ENCODE measurements around the gene PRKCE.

Gene PRKCE

GRCh38 chr2:46002507-46002883 is 351.0 kb downstream of the PRKCE start:
- no peak for TF ChIP-seq CTCF (IDR thresholded peaks at IDR 0.05)

GRCh38 chr2:46002947-46003346 is 351.5 kb downstream of the PRKCE start:
- no peak for TF ChIP-seq CTCF (IDR thresholded peaks at IDR 0.05)

DNA sequence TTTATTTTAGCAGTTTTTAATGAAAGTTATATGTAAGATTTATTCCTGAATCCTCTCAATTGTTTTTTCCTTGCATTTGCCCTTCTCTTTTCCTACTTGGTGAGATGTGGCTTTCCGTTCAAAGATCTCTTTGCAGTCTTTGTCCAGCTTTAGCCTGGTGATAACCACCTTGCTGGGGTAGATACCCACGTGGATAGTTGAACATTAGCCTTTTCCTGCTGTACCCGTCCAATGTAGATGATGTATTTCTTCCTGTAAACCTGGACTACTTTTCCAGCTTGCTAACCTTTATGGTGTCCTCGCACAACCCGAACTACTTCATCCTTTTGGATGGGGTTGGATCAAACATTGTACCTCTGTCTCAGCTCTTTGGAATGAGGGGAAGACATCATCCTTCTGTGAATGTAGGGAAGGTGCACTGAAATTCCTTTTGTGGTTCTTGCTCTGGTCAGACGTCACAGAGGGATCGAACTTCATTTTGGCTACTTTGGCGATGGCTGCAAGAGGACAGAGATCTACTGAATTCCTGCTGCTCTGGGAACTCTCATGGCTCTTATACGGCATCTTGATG is 352.5 kb downstream of the PRKCE start:
- TF ChIP-seq CTCF (IDR thresholded peaks at IDR 0.05): no peak

- no peak for TF ChIP-seq CTCF (IDR thresholded peaks at IDR 0.05)
Measured at GRCh38 chr2:46006473-46007025, 355.1 kb downstream of the PRKCE start.

DNA sequence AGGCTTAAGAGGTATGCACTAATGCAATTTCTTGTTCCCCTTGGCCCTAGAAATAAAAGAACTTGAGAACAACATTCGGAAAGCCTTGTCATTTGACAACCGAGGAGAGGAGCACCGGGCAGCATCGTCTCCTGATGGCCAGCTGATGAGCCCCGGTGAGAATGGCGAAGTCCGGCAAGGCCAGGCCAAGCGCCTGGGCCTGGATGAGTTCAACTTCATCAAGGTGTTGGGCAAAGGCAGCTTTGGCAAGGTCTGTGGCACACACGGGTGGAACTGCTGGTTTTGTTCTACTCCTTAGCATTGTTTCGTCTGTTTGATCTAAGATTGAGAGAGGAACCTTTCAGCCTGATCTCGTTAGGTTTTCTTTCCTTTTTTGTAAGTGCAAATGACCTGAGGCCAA is 355.9 kb downstream of the PRKCE start:
- TF ChIP-seq CTCF (IDR thresholded peaks at IDR 0.05): no peak

DNA sequence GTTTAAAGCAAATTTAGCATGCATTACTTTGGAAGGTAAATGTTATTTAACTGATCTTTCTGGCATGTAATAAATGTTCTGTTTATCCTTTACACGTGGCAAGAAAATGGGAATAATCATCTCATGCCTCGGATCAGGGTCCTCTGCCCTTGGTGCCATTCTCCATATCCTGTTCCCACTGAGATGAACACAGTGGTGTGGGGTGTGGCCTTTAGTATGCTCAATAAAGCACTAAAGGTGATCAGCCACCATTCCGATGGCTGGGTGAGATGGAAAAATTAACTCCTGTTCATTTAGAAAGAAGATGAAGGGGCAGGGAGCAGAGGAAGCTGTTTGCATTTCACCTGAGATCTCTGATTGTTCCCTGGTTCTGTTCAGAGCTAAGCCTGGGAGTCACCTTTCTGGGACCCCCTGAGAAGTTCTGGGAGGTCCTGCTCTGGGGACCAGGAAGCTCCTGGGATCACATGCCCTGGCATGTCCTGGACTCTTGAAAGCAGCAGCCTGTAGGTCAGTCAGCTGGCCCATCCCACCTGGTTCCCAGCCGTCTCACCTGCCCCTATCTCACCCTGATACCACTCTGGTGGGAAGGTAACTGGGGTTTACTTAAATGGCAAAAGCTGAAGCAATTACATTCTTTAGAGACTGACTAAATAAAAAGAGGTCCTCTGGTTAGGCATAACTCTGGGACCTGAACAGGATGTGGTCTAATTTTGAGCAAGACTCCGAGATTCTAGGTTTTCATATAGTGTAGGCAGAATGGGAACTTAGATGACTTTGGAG is 356.8 kb downstream of the PRKCE start:
- TF ChIP-seq CTCF (IDR thresholded peaks at IDR 0.05): no peak

DNA sequence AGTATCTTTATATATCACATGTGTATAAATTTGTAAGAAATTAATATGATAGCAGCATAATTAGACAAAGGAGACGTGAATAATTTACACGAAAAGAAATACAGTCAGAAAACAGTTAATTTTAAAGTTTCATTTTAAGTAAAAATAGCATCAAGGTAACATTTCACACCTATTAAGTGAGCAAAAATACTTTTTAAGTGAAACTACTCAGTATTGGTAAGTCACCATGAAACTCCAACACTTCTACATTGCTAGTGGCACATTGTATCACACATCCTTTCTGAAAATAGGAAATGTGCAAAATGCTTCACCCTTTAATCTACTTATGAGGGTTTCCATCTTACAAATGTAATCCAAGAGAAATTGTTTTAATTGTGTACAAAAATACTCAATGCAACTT is 357.8 kb downstream of the PRKCE start:
- no peak for TF ChIP-seq CTCF (IDR thresholded peaks at IDR 0.05)

All from LNCAP (cell line).